Colonic mucosa (tissue), 4 donors: ENCODE measurements around the gene PCSK2. TPM values are rescaled to one million over a fixed set of nuclear protein-coding genes. Genes with fewer than 3 reads are reported as not detected.

Experiments used
- DNase-seq: peaks from one replicate; pipeline ENCODE4 v3.0.0-alpha.2; 2020
- H3K27ac ChIP-seq: fragments of 200-600 bp; one replicate; pipeline ENCODE4 v1.8.0; 2021
- H3K27me3 ChIP-seq: fragments of 200-600 bp; one replicate; pipeline ENCODE4 v1.8.0; 2021
- H3K36me3 ChIP-seq: fragments of 200-600 bp; one replicate; pipeline ENCODE4 v1.8.0; 2021
- H3K4me1 ChIP-seq: fragments of 200-600 bp; one replicate; pipeline ENCODE4 v1.8.0; 2021; ENCODE audit warnings: mild to moderate bottlenecking
- H3K4me3 ChIP-seq: fragments of 200-600 bp; one replicate; pipeline ENCODE4 v1.8.0; 2021
- H3K9ac ChIP-seq, 2 donors: one replicate each; pipeline ENCODE4 v1.7.0; 2013; ENCODE audit warnings: control low read depth in 2 of 2, low read depth in 2 of 2, low read length in 2 of 2
- H3K9me3 ChIP-seq: fragments of 200-600 bp; one replicate; pipeline ENCODE4 v1.8.0; 2021
- intact Hi-C: fragments of 100-400 bp; cut with DNase I; formaldehyde crosslinking; loops from one replicate; pipeline ENCODE4 v1.14.1; 2022
- total RNA-seq, 2 donors: library from RNA; stranded (reverse); fragmentation: NEBNext Ultra II Directional in 1 of 2; extraction: Animal tissue kit (Norgen Biotek cat#: 25700) in 1 of 2; gene quantifications; one replicate each; pipeline ENCODE4 v1.2.1, GENCODE V29; 2021
- TF ChIP-seq, protein P1 (sequence below): fragments of 200-600 bp; IDR thresholded peaks from one replicate; pipeline ENCODE4 v1.8.0; 2022; ENCODE audit warnings: antibody characterized with exemption, mild to moderate bottlenecking
- donor health status: healthy.
- donor health status: DM: no; HTN: no; CAD: no.
- donor health status: DM: no; HTN: no; CAD: no.

Gene PCSK2
- total RNA-seq, 2 donors from 2014 or later, result 0.32 to 2.0 TPM

DNA sequence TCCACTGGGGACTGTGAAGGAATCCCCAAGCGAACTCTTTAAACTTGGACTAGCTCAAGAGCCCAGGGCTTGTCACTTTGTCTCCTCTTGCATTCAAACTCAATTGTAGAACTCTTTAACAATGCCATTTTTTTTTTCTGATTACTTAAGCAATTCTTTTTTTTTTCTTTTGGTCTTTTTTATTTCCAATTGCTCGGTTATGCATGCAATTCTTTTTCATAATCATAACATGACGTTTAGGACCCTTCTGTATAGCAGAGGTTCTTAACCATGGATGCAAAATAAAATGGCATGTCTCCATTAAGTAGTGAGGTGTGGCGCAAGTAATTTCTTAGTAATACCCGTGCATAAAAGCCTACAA, 304.8 kb downstream of the PCSK2 start:
- DNase-seq, result no peak
- no peaks in the 10 kb centered on the region for H3K9me3 ChIP-seq
- TF ChIP-seq, protein P1, sequence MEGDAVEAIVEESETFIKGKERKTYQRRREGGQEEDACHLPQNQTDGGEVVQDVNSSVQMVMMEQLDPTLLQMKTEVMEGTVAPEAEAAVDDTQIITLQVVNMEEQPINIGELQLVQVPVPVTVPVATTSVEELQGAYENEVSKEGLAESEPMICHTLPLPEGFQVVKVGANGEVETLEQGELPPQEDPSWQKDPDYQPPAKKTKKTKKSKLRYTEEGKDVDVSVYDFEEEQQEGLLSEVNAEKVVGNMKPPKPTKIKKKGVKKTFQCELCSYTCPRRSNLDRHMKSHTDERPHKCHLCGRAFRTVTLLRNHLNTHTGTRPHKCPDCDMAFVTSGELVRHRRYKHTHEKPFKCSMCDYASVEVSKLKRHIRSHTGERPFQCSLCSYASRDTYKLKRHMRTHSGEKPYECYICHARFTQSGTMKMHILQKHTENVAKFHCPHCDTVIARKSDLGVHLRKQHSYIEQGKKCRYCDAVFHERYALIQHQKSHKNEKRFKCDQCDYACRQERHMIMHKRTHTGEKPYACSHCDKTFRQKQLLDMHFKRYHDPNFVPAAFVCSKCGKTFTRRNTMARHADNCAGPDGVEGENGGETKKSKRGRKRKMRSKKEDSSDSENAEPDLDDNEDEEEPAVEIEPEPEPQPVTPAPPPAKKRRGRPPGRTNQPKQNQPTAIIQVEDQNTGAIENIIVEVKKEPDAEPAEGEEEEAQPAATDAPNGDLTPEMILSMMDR, result no peak
- intact Hi-C loops, result loop anchor here (10.0 kb wide), 1 partner anchor 463 kb away; no protein-coding TSS in a partner anchor
- H3K9ac ChIP-seq, result no peak overlapping the region
- H3K4me3 ChIP-seq, result peak overlapping the region; percentile 38
- H3K4me1 ChIP-seq, result no peaks in the 10 kb centered on the region
- peak overlapping the region; percentile 18 for H3K27ac ChIP-seq
- H3K36me3 ChIP-seq, result no peaks in the 10 kb centered on the region
- no peaks in the 10 kb centered on the region for H3K27me3 ChIP-seq

DNA sequence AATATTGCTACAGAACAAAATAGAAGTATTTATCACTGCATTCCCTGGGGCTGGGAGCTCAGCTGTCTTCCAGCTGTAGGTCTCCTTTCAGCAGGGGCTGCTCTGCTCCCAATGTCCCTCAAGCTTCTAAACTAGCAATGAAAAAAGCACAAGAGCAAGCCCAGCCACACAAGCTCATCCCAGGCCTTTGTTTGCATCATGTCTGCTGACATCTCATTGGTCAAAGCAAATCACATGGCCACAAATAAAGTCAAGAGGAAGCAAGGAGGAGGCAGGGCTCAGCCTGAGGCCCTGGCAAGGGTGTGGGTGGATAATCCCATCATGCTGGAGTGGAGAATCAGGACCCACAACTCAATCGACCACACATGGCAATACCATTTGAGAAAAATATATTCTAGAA, 306.6 kb downstream of the PCSK2 start:
- H3K4me1 ChIP-seq, result no peaks in the 10 kb centered on the region
- H3K9me3 ChIP-seq, result no peaks in the 10 kb centered on the region
- DNase-seq, result peak; percentile 46
- no peak overlapping the region for H3K27ac ChIP-seq
- intact Hi-C loops, result loop anchor here (10.0 kb wide), 1 partner anchor 461 kb away; no protein-coding TSS in a partner anchor
- TF ChIP-seq, protein P1, result no peak
- H3K4me3 ChIP-seq, result no peak overlapping the region
- H3K9ac ChIP-seq, result no peak overlapping the region
- H3K36me3 ChIP-seq, result no peaks in the 10 kb centered on the region
- no peaks in the 10 kb centered on the region for H3K27me3 ChIP-seq

DNA sequence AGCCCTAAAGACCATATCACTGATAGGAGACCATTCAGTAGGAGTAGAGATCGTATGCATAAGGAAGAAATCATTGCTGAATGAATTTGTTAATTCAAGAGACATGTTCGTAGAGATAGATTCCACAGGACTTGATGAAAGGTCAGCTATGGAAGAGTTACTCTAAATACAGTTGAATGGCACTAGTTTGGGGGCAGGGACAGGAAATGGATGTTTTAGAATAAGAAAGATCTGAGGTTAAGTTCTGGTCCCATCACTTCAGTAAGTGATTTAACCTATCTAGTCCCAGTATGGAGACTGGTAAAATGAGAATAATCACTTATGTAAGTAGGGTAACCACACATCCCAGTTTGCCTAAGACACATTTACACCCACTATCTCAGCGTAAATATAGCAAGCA, 307.2 kb downstream of the PCSK2 start:
- Histone ChIP-seq H3K36me3 (no peaks in the 10 kb centered on the region), H3K4me1 (no peaks in the 10 kb centered on the region), H3K9ac (no peak overlapping the region), H3K27me3 (no peaks in the 10 kb centered on the region), H3K4me3 (no peak overlapping the region), H3K9me3 (no peaks in the 10 kb centered on the region), H3K27ac (no peak overlapping the region)
- no peak for DNase-seq
- intact Hi-C loops, result loop anchor here (10.0 kb wide), 1 partner anchor 461 kb away; no protein-coding TSS in a partner anchor
- TF ChIP-seq, protein P1, result no peak
